Measurements from ENCODE around the gene KLHL36.

DNA sequence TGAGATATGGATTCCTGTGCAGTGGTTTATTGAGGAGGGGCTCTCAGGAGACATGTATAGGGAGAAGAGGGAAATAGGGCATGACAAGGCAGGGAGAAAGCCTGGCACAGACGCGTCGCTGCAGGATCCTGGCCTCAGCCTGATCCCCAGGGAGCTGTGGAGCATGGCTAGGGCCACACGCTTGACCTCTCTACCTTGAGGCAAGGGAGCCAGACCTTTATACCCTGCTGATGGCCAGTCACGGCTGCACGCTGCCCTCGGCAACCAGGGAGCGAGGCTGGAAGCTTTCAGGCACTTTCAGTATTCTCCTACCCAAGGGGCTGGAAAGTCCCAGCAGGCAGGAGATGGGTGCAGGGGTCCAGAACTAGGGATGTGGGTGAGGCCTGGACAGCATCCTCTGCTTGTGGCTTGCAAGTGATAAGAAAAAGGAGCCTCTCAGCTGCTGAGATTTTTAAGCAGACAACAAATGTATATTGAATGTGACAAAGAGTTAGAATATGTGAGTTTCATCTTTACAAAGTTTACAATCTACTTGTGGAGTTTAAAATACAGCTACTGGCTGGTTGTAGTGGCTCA, 10.0 kb upstream of the KLHL36 start:
- TF ChIP-seq, protein P1, sequence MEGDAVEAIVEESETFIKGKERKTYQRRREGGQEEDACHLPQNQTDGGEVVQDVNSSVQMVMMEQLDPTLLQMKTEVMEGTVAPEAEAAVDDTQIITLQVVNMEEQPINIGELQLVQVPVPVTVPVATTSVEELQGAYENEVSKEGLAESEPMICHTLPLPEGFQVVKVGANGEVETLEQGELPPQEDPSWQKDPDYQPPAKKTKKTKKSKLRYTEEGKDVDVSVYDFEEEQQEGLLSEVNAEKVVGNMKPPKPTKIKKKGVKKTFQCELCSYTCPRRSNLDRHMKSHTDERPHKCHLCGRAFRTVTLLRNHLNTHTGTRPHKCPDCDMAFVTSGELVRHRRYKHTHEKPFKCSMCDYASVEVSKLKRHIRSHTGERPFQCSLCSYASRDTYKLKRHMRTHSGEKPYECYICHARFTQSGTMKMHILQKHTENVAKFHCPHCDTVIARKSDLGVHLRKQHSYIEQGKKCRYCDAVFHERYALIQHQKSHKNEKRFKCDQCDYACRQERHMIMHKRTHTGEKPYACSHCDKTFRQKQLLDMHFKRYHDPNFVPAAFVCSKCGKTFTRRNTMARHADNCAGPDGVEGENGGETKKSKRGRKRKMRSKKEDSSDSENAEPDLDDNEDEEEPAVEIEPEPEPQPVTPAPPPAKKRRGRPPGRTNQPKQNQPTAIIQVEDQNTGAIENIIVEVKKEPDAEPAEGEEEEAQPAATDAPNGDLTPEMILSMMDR (IDR thresholded peaks at IDR 0.05), result no peak
- no peak for TF ChIP-seq POLR2A (IDR thresholded peaks at IDR 0.05; ENCODE audit: low read depth)
- no peak for TF ChIP-seq POLR2AphosphoS5 (IDR thresholded peaks at IDR 0.05)
